GM20431 (cell line): ENCODE data around the gene SEC11A.
"Not testable (repeated sequence)": the region's sequence is repeated elsewhere in the genome, so short reads cannot be mapped to it uniquely, and the experiment has no call there.

Experiments used
- in situ Hi-C: fragments of 300-500 bp; cut with MseI, MboI; formaldehyde crosslinking; loops from one replicate; pipeline ENCODE4 v1.15.0; 2020; ENCODE audit warnings: low sequenced_read_pairs; ENCODE audit not compliant: unreplicated experiment

SEC11A gene

DNA sequence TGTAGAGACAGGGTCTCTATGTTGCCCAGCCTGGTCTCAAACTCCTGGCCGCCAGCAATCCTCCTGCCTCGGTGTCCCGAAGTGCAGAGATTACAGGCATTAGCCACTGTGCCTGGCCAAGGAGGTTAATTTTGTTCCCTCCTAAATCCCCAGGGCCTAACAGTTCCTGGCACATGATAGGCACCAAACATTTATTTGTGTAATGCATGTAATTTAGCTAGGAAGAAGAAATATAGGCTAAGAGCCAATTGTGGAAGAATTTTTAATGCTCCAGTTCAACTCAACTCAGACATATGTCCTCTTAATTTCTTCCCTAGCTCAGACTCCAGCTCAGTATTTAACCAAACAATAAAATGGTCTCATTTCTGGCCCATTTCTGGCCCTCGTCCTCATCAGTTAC lies 24.8 kb upstream of the SEC11A start:
- in situ Hi-C loops: no loop called here

DNA sequence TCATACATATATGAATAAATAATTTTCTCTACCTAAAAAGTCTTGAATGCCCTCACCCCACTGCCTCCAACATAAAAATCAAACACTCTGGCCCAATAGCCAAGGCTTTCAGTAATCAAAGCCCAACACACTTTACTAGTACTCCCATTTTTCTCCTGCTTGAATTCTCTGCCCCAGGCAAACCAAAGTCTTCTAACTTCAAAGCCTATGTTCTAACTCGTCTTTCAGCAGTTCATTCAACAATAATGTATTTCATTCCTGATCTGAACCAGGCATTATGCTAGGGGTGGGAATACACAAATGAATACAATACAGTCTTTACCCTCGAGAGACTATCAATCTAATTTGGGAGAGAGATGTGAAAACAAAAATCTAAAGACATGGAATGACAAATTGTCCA lies 21.1 kb upstream of the SEC11A start:
- in situ Hi-C loops: no loop called here

DNA sequence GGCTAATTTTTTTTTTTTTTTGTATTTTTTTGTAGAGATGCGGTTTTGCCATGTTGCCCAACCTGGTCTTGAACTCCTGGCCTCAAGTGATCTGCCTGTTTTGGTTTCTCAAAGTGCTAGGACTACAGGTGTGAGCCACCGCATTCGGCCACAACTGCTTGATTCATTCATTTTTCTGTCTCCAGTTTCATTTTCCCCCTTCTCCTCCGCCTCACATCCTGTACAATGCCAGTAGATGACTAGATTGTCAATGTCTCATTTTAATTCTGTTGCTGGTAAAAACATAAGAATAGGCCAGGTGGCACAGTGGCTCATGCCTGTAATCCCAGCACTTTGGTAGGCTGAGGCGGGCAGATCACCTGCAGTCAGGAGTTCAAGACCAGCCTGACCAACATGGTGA lies 20.4 kb upstream of the SEC11A start:
- in situ Hi-C loops: no loop called here

DNA sequence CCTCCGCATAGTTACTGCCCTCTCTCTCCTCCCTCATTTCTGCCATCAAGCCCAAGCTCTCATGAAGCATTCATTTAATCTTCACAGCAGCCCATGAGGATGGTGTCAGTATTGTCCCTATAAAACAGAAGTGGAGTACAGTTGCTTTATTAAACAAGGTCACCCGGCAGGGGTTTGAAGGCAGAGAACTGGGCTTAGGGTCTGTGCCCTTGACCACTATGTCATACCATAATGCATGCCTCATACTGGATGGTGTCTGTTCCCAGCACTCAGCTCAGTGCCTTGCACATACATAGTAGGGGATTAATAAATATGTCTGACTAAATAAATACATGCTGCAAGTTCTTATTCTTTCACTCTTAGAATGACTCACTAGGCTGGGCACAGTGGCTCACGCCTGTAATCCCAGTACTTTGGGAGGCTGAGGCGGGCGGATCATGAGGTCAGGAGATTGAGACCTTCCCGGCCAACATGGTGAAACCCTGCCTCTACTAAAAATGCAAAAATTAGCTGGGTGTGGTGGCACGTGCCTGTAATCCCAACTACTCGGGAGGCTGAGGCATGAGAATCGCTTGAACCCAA lies 19.6 kb upstream of the SEC11A start:
- in situ Hi-C loops: not testable (repeated sequence)

DNA sequence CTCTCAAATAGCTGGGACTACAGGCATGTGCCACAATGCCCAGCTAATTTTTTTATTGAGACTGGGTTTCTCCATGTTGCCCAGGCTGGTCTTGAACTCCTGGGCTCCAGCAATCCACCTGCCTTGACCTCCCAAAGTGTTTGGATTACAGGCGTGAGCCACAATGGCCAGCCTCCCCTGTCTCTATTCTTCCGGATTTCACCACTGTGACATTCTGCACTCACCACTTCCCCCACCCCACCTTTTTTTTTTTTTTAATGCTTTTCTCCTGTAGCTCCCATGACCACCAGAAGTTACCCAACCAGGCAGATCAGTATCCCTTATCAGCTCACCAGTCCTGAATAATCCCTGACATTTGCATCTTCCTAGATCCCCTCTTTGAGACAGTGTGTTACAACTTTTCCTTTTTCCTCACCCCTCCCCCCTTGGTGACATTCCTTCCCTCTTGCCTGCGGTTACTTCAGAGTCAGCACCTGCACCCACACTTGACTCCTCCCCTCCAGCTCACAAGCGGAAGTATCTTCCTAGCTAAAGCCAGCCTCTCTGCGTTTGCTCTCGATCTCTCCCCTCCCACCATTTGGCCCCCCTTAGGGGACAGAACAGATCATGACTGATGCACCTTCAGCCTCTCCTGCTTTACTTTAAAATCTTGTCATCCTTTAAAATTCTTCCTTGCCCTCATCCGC lies 19.0 kb upstream of the SEC11A start:
- in situ Hi-C loops: no loop called here

DNA sequence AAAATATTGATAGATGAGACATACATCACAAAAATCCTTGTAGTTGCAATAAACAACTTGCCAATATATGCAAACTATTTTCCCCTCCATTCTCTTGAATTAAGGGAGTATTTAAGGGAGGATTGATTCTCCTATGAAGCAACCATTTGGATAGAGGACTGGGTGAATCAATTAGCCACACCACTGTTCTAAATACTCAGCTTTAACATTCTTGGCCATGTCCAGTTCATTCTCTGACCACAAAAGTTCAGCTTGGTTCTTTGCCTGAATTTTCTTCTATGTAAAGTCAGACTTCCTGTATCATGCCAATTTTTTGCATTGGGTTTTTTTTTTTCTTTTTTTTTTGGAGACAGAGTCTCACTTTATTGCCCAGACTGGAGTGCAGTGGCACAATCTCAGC lies 15.8 kb upstream of the SEC11A start:
- in situ Hi-C loops: no loop called here

DNA sequence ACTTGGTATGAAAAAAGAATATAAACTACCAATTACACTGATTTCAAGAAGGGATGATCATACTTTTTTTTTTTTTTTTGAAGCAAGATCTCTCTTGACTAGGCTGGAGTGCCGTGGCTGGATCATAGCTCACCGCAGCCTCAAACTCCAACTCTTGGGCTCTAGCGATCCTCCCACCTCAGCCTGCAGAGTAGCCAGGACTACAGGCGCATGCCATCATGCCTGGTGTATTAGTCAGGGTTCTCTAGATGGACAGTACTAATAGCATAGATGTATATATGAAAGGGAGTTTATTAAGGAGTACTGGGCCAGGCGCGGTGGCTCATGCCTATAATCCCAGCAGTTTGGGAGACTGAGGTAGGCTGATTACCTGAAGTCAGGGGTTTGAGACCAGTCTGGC lies 11.5 kb upstream of the SEC11A start:
- in situ Hi-C loops: no loop called here

DNA sequence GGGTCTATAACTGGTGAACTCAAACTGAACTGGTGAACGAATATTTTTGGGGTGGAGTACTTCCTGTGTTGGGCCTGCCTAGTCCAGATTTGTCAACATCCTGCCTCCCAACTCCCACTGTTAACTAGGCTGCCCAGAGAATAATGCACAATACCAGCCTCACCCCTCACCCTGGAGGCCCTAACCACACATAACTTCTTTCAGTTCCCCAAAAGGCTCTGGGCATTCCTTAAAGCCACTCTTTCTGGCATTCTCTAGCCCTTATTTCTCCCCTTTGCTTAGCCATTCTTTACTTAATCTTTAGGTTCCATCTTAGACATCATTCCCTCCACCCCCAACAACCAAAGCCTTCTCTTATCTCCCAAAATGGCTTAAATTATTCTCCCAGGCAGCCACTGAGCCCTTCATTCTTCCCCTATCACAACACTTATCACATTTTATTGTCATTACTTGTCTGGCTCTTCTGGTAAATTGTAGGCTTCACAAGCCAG lies 9.1 kb upstream of the SEC11A start:
- in situ Hi-C loops: no loop called here

DNA sequence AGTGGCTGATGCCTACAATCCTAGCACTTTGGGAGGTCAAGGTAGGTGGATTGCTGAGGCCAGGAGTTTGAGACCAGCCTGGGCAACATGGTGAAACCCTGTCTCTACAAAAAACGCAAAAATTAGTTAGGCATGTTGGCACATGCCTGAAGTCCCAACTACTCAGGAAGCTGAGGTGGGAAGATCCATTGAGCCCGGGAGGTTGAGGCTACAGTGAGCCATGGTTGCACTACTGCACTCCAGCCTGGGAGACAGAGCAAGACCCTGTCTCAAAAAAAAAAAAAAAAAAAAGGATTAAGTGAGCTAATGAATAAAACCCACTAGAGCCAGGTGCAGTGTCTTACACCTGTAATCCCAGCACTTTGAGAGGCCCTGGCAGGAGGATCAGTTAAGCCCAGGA lies 6.7 kb upstream of the SEC11A start:
- in situ Hi-C loops: no loop called here

DNA sequence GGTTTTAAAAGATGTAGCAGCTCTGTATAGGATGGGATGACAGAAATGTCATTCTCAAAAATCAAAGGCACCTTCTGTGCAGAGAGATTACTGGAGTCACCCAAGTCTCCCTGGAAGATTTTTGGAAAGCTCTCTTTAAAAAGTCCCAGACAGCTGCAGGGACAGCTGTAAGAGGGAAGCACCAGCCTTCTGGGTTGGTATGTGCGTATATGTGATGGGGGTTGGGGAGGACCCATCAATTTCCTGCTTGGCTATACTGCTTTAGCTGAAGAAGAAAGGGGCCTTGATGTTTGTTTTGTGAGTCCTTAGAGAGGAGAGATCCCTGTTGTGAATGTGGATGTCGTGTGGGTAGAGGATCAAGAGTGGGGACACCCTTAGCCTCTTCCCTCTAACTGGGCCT lies 5.4 kb upstream of the SEC11A start:
- in situ Hi-C loops: no loop called here

DNA sequence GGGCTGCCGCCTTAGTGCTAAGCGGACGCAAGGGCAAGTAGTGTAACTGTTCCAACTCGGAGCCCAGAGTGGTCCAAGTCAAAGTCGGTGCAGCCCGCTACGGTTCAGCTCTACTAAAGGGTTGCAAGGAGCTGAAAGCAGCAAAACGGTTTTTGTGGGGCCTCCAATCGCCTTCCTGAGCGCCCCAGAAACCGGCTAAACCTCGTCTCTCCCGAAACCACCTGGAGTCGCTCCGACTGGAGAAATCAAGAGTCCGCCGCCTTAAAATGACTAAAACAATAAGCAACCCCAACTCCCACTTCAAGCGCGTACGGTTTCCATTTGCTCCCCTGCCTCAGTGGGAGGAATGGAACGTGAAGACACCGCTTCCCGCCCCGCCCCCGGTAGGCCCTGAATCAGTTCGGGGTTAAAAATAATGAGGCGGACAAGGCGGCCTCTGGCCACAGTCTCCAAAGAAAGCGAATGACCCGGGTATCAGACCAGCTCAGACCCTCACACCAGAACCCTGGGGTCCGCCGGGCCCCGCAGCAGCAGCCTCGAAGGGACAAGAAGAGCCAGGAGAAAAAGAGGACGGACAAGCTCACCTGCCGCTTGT lies 401 bp downstream of the SEC11A start:
- in situ Hi-C loops: no loop called here

DNA sequence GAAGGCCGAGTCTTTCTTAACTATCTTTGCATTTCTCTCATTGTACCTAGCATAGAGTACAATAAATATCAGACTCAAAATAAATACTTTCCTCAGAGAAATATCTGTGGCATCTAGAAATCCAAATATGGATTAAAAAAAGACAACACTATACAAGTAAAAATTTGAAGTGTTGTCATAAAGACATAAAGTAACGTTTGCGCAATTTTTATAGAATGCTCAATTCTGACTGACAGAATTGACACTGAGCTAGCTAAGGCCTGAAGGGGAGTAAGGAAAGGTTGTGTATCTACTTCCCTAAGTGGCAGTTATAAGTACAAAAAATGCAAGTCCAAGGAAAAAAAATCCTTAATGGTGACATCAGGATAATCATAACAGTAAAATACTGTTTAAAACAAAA lies 1.1 kb downstream of the SEC11A start:
- in situ Hi-C loops: no loop called here

DNA sequence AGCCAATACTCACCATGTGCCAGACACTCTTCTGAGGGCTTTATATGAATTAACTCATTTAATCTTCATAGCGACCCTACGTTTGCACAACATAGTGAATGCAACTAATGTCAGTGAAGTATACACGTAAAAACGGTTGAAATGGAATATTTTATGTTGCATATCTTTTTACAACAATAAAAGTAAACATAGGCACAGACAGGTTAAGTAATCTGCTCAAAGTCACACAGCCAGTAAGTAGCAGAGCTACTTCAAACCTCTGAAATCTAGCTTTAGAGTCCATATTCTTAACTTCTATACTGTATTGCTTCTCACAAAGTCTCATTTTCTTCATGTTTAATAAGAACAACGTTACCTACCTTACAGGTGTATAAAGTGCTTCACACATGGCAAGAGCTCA lies 1.6 kb downstream of the SEC11A start:
- in situ Hi-C loops: no loop called here

DNA sequence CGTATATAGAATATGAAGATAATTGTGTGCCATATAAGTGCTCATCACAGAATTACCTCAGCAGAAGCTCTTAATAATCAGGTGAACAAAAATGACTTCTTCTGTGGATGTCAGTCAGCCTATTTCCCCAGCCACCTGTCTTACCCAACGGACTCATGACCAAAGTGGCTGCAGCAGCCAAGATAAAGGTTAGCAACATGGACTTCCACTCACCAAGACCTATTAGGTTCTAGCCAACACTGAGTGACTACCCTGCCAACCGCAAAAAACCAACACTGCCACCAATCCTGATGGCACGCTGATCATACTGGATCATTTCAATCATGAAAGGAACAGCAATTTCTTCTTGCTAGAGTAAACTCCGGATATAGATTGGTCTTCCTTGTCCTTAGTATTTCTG lies 12.1 kb downstream of the SEC11A start:
- in situ Hi-C loops: no loop called here

DNA sequence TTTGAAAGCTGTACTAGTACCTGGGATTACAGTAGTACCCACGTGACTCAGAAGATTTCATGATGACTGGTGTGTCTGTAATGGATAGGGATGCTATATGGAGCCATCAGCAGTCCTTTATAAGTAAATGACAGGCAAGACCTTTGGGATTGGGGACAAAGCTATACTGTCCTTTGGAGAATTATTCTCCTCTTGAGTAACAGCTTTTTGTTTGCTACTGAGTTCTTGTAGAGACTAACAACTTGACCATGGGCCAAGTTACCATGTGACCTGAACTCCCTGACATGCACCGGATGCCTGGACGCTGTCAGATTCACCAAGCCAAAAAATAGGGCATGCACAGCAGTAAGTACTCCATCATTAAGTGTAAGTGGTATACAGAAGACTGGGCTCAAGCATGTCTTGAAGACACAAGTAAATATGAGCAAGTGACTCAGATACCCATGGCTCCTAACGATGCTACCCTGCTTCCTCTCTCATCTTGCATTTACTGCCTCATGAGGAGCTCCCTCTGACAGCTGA lies 12.9 kb downstream of the SEC11A start:
- in situ Hi-C loops: no loop called here

DNA sequence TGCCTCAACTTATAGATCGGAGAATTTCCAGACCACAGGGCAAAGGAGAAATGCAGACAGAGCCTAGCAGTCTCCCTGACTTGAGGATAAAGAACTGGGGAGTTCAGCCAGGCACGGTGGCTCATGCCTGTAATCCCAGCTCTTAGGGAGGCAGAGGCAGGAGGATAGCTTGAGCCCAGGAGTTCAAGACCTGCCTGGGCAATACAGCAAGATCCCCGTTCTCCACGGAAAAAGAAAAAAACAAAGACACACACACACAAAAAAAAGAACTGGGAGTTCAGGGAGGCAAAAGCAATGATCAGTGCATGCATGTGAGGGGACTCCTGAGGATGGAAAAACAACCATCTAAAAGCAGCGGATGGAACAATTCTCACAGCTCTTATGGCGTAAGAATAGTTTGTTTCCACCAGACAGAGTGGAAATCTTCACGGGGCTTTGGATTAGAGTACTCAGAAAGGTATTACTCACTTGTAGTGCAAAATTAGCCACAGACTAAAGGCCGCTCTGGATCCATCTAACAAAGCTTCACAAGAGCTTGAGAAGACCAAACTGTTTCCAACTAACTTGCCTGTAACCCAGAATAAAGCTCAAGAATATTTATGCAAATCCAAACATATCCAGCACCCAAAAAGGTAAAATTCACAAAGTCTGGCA lies 16.3 kb downstream of the SEC11A start:
- in situ Hi-C loops: no loop called here

DNA sequence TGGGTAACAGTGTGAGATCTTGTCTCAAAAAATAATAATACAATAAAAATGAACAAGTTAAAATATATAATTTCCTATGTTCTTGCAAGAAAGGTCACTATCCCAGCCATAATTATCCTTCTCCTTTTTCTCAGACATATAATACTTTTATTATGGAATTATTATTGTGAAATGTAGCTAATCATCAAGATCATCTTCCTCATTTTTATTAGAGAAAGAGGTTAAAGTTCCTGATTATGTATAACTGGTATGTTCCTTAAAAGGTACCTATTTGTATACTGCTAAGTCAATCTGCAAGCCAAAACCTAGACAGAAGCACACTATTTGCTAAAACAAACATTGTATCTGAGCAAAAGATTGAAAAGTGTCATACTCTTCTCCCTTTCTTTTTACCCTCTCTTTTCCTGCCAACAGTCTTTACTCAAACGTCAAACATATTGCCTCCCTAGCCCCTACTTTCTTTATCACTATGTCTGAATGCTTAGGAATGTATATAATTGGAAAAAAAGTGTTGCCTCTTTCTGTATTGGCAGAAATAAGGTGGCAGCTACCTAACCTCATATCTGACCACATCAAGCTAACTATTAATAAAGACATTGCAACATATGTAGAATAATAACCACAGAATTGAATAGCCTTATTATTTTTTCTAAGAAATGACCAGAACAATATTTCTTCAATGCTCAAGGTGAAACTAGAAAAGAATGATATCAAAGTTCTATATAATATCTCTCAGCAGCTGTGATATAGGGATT lies 18.5 kb downstream of the SEC11A start:
- in situ Hi-C loops: no loop called here

DNA sequence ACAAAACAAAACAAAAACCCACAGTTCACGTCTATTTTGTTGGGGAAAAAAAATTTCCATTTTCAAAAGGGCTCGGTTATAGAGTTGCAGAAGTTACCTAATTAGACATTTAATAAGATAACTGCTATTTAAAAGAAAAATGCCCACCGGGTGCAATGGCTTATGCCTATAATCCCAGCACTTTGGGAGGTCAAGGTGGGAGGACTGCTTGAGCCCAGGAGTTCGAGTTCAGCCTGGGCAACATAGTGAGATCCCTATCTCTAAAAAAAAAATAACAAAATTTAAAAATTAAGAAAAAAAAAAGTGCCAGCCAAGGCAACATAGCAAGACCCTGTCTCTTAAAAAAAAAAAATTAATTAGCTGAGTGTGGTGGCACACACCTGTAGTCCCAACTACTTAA lies 19.2 kb downstream of the SEC11A start:
- in situ Hi-C loops: no loop called here

DNA sequence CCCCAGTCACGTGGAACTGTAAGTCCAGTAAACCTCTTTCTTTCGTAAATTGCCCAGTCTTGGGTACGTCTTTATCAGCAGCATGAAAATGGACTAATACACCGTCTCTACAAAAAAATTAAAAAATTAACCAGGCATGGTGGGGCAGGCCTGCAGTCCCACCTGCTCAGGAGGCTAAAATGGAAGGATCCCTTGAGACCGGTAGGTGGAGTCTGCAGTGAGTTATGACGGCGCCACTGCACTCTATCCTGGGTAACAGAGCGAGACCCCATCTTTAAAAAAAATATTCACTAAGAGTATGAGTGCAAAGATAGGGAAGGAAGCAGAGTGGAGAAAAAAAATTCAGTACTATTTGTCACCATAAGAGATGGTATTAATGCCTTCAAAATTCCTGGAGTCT lies 25.6 kb downstream of the SEC11A start:
- in situ Hi-C loops: no loop called here

DNA sequence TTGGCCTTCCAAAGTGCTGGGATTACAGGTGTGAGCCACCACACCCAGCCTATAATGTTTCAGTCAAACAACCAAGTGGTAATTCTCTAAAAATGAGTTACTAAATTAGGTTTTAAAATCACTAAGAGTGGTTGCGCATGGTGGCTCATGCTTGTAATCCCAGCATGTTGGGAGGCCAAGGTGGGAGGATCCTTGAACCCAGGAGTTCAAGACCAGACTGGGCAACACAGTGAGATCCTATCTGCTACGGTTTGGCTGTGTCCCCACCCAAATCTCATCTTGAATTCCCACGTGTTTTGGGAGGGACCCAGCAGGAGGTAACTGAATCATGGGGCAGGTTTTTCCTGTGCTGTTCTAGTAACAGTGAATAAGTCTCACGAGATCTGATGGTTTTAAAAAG lies 26.1 kb downstream of the SEC11A start:
- in situ Hi-C loops: no loop called here
